ENCODE measurements around the gene NAV1. TPM values are rescaled to one million over a fixed set of nuclear protein-coding genes. Genes with fewer than 3 reads are reported as not detected.
A peak's percentile ranks its signal among the peaks of the same experiment; 100 is the strongest.

NAV1 gene
- polyA plus RNA-seq, 2 of the 4 experiments (the other 2 are of a cell fraction), result 3.7 to 8.4 TPM

DNA sequence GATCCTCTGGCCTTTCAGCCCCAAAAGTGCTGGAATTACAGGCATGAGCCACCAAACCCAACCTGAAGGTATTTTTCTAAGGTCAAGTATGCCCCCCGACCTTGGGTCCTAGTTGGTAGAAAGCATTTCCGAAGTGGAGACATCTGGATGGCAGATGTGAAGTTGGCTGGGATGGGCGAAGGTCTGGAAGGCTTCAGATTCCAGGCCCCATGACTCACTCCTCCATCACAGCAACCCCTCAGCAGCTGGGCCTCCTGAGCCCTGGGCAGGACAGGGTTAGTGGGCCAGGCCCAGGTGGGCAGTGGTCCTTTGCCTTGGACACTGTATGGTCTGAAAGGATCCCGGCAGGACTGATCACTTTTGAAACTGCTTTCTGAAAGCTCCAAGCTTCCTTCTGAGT is 23.3 kb downstream of the NAV1 start:
- POLR2A ChIA-PET, result no interaction called here
- 80% methylated on average over 1 of the region's 4 CpGs for WGBS (ENCODE audit: missing lambda C conversion rate)
- Histone ChIP-seq H3K27ac (peak overlapping the region; percentile 60 to 80), H3K9me3 (no peaks in the 10 kb centered on the region), H3K4me2 (peak overlapping the region; percentile 43), H3K4me3 (no peak overlapping the region), H3K4me1 (peaks cover 37% of the 10 kb centered on the region)
- CTCF ChIA-PET, result interaction anchor here (0.7 to 13.2 kb wide), 13 partner anchors 11 to 229 kb away, joined by 3 to 437 read pairs (median 41); no protein-coding TSS in a partner anchor
- peak; percentile 15 to 35; a peak in 4 of 6 replicates for ATAC-seq
- no peak for FAIRE-seq
- peak in 1 of 2 experiments; percentile 43 for DNase-seq (ENCODE audit: low read depth in 1 of 2, low spot score in 1 of 2)
- TF ChIP-seq EP300 (IDR thresholded peaks at IDR 0.05), result no peak
- no peak for TF ChIP-seq FOXS1 (CRISPR knock-in tag; IDR thresholded peaks at IDR 0.05)
- no peak for TF ChIP-seq SMC3 (IDR thresholded peaks at IDR 0.05)
- TF ChIP-seq CHD2 (IDR thresholded peaks at IDR 0.05; ENCODE audit: low read length, partially characterized antibody), result no peak
- no peak for TF ChIP-seq TP53 (CRISPR knock-in tag; IDR thresholded peaks at IDR 0.05)
- no peak for TF ChIP-seq ZC3H11A (IDR thresholded peaks at IDR 0.05)
- TF ChIP-seq JUN (IDR thresholded peaks at IDR 0.05), result no peak
- TF ChIP-seq HDAC2 (IDR thresholded peaks at IDR 0.05), result no peak
- no peak for TF ChIP-seq HOXB5 (CRISPR knock-in tag; IDR thresholded peaks at IDR 0.05)

DNA sequence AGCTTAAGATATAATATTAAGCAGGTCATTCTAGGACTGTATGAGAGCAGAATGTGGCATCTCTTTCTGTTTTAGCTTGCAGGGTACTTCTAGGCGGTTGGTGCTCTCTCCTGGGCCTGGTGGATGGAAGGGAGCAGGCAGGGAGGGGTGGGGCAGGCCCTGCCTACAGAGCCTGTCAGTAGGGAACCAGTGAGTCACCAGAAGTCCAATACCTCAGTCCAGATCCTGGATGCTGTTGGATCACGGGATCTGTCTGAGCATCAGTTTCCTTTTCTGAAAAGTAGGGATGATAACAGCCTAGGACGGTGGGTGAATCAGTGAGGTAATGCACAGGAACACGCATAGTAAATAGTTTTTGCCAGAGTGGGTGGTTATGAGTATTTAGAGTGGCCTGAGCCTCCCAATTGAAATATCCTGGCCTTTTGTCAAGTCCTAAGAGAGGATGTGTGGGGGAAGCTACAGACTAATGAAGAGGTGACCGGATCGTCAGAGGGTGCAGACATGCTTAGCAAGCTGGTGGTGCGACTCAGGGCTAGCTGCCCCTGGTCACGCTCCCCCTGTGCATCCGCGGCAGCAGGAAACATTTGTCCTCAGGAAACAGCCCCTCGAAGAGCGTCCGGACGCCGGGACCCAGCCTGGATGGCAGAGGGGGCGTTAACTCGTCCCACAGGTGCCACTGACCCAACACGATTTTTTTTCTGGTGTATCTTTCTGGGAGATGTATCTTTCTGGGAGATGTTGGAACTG is 23.9 kb downstream of the NAV1 start:
- 82% methylated on average over 18 of the region's 18 CpGs for WGBS (ENCODE audit: missing lambda C conversion rate)

More for the DNA sequence above, 23.9 kb downstream of the NAV1 start:
- Histone ChIP-seq H3K4me1 (peaks cover 37% of the 10 kb centered on the region), H3K4me3 (no peak overlapping the region), H3K4me2 (peak overlapping the region; percentile 43), H3K9me3 (no peaks in the 10 kb centered on the region), H3K27ac (peak overlapping the region; percentile 60 to 80)
- ATAC-seq, result peak; percentile 33 to 47; a peak in 5 of 6 replicates
- no peak for TF ChIP-seq SMC3 (IDR thresholded peaks at IDR 0.05)
- no peak for TF ChIP-seq CEBPB (IDR thresholded peaks at IDR 0.05)
- TF ChIP-seq EP300 (IDR thresholded peaks at IDR 0.05), result no peak
- TF ChIP-seq, protein P1, sequence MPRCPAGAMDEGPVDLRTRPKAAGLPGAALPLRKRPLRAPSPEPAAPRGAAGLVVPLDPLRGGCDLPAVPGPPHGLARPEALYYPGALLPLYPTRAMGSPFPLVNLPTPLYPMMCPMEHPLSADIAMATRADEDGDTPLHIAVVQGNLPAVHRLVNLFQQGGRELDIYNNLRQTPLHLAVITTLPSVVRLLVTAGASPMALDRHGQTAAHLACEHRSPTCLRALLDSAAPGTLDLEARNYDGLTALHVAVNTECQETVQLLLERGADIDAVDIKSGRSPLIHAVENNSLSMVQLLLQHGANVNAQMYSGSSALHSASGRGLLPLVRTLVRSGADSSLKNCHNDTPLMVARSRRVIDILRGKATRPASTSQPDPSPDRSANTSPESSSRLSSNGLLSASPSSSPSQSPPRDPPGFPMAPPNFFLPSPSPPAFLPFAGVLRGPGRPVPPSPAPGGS (IDR thresholded peaks at IDR 0.05), result no peak
- TF ChIP-seq RNF2 (IDR thresholded peaks at IDR 0.05; ENCODE audit: borderline replicate concordance, low read depth), result no peak
- TF ChIP-seq, protein P2, sequence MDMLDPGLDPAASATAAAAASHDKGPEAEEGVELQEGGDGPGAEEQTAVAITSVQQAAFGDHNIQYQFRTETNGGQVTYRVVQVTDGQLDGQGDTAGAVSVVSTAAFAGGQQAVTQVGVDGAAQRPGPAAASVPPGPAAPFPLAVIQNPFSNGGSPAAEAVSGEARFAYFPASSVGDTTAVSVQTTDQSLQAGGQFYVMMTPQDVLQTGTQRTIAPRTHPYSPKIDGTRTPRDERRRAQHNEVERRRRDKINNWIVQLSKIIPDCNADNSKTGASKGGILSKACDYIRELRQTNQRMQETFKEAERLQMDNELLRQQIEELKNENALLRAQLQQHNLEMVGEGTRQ (IDR thresholded peaks at IDR 0.05), result no peak
- TF ChIP-seq FOSB (CRISPR knock-in tag; IDR thresholded peaks at IDR 0.05), result no peak
- TF ChIP-seq MAZ (IDR thresholded peaks at IDR 0.05; ENCODE audit: borderline replicate concordance, low read depth, low read length), result no peak
- no peak for TF ChIP-seq HOXB5 (CRISPR knock-in tag; IDR thresholded peaks at IDR 0.05)
- TF ChIP-seq, protein P3, sequence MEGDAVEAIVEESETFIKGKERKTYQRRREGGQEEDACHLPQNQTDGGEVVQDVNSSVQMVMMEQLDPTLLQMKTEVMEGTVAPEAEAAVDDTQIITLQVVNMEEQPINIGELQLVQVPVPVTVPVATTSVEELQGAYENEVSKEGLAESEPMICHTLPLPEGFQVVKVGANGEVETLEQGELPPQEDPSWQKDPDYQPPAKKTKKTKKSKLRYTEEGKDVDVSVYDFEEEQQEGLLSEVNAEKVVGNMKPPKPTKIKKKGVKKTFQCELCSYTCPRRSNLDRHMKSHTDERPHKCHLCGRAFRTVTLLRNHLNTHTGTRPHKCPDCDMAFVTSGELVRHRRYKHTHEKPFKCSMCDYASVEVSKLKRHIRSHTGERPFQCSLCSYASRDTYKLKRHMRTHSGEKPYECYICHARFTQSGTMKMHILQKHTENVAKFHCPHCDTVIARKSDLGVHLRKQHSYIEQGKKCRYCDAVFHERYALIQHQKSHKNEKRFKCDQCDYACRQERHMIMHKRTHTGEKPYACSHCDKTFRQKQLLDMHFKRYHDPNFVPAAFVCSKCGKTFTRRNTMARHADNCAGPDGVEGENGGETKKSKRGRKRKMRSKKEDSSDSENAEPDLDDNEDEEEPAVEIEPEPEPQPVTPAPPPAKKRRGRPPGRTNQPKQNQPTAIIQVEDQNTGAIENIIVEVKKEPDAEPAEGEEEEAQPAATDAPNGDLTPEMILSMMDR (IDR thresholded peaks at IDR 0.05), result no peak
- TF ChIP-seq POLR2A (IDR thresholded peaks at IDR 0.05; ENCODE audit: low read length), result no peak
- TF ChIP-seq, protein P4, sequence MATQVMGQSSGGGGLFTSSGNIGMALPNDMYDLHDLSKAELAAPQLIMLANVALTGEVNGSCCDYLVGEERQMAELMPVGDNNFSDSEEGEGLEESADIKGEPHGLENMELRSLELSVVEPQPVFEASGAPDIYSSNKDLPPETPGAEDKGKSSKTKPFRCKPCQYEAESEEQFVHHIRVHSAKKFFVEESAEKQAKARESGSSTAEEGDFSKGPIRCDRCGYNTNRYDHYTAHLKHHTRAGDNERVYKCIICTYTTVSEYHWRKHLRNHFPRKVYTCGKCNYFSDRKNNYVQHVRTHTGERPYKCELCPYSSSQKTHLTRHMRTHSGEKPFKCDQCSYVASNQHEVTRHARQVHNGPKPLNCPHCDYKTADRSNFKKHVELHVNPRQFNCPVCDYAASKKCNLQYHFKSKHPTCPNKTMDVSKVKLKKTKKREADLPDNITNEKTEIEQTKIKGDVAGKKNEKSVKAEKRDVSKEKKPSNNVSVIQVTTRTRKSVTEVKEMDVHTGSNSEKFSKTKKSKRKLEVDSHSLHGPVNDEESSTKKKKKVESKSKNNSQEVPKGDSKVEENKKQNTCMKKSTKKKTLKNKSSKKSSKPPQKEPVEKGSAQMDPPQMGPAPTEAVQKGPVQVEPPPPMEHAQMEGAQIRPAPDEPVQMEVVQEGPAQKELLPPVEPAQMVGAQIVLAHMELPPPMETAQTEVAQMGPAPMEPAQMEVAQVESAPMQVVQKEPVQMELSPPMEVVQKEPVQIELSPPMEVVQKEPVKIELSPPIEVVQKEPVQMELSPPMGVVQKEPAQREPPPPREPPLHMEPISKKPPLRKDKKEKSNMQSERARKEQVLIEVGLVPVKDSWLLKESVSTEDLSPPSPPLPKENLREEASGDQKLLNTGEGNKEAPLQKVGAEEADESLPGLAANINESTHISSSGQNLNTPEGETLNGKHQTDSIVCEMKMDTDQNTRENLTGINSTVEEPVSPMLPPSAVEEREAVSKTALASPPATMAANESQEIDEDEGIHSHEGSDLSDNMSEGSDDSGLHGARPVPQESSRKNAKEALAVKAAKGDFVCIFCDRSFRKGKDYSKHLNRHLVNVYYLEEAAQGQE (IDR thresholded peaks at IDR 0.05), result no peak
- TF ChIP-seq, protein P5, sequence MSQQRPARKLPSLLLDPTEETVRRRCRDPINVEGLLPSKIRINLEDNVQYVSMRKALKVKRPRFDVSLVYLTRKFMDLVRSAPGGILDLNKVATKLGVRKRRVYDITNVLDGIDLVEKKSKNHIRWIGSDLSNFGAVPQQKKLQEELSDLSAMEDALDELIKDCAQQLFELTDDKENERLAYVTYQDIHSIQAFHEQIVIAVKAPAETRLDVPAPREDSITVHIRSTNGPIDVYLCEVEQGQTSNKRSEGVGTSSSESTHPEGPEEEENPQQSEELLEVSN (IDR thresholded peaks at IDR 0.05; ENCODE audit: borderline replicate concordance, low read depth), result no peak
- TF ChIP-seq ESRRA (IDR thresholded peaks at IDR 0.05; ENCODE audit: borderline replicate concordance, low read length), result no peak
- TF ChIP-seq NFE2L2 (conservative IDR thresholded peaks at IDR 0.05; ENCODE audit: low read length), result no peak
- TF ChIP-seq, protein P6, sequence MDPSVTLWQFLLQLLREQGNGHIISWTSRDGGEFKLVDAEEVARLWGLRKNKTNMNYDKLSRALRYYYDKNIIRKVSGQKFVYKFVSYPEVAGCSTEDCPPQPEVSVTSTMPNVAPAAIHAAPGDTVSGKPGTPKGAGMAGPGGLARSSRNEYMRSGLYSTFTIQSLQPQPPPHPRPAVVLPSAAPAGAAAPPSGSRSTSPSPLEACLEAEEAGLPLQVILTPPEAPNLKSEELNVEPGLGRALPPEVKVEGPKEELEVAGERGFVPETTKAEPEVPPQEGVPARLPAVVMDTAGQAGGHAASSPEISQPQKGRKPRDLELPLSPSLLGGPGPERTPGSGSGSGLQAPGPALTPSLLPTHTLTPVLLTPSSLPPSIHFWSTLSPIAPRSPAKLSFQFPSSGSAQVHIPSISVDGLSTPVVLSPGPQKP (IDR thresholded peaks at IDR 0.05; ENCODE audit: low read depth, low read length), result no peak
- no peak for TF ChIP-seq ZSCAN20 (CRISPR knock-in tag; IDR thresholded peaks at IDR 0.05)
- FAIRE-seq, result no peak
- ChIA-PET POLR2A (no interaction called here), CTCF (interaction anchor here (1.1 to 13.2 kb wide), 12 partner anchors 10 to 229 kb away, joined by 4 to 437 read pairs (median 58); no protein-coding TSS in a partner anchor)
- peak in 1 of 2 experiments; percentile 30 for DNase-seq (ENCODE audit: low read depth in 1 of 2, low spot score in 1 of 2)
